ENCODE measurements around the gene RASSF7. TPM values are rescaled to one million over a fixed set of nuclear protein-coding genes. Genes with fewer than 3 reads are reported as not detected.

RASSF7 gene
- total and polyA plus RNA-seq, 4 donors = 5.6 to 9.9 (median 8.5) TPM

- Histone ChIP-seq H3K36me3 (ENCODE audit: control insufficient read depth in 1 of 2, insufficient read depth in 2 of 2, low read length in 1 of 2) (peaks cover 3 to 17% of the 10 kb centered on the region in 2 donors), H3K4me1 (ENCODE audit: control insufficient read depth in 1 of 2, insufficient read depth in 2 of 2, low read length in 2 of 2) (no peaks in the 10 kb centered on the region), H3K9me3 (ENCODE audit: control insufficient read depth, low read length) (no peaks in the 10 kb centered on the region), H3K27ac (ENCODE audit: low read depth in 1 of 2, low read length in 2 of 2) (no peak overlapping the region), H3K27me3 (ENCODE audit: control insufficient read depth in 1 of 2, insufficient read depth in 2 of 2, low read length in 1 of 2) (no peaks in the 10 kb centered on the region), H3K4me3 (ENCODE audit: low read length in 2 of 2) (no peak overlapping the region)
- DNase-seq = no peak
- intact Hi-C loops (cut with DNase I) = no loop called here
- WGBS, 2 donors = 92 to 93% methylated on average over 19 to 21 of the region's 21 CpGs
- no peak for ATAC-seq (ENCODE audit: low FRiP score)
Observed at GRCh38 chr11:593347-593746, 32.6 kb downstream of the RASSF7 start.

- Histone ChIP-seq H3K27me3 (ENCODE audit: control insufficient read depth in 1 of 2, insufficient read depth in 2 of 2, low read length in 1 of 2) (no peaks in the 10 kb centered on the region), H3K27ac (ENCODE audit: low read depth in 1 of 2, low read length in 2 of 2) (no peak overlapping the region), H3K4me3 (ENCODE audit: low read length in 2 of 2) (no peak overlapping the region), H3K4me1 (ENCODE audit: control insufficient read depth in 1 of 2, insufficient read depth in 2 of 2, low read length in 2 of 2) (no peaks in the 10 kb centered on the region), H3K9me3 (ENCODE audit: control insufficient read depth, low read length) (no peaks in the 10 kb centered on the region), H3K36me3 (ENCODE audit: control insufficient read depth in 1 of 2, insufficient read depth in 2 of 2, low read length in 1 of 2) (peaks cover 0 to 17% of the 10 kb centered on the region in 2 donors)
- DNase-seq = no peak
- intact Hi-C loops (cut with DNase I) = no loop called here
- ATAC-seq (ENCODE audit: low FRiP score) = no peak
- WGBS, 2 donors = 89 to 91% methylated on average over 10 of the region's 10 CpGs
Observed at GRCh38 chr11:595400-595799, 34.6 kb downstream of the RASSF7 start.

GRCh38 chr11:596374-596773, 35.6 kb downstream of the RASSF7 start:
- intact Hi-C loops (cut with DNase I) = no loop called here

GRCh38 chr11:597166-597725, 36.5 kb downstream of the RASSF7 start:
- H3K4me3 ChIP-seq (ENCODE audit: low read length in 2 of 2) = no peak overlapping the region
- WGBS, 2 donors = 86 to 87% methylated on average over 29 of the region's 29 CpGs
- no peaks in the 10 kb centered on the region for H3K4me1 ChIP-seq (ENCODE audit: control insufficient read depth in 1 of 2, insufficient read depth in 2 of 2, low read length in 2 of 2)
- no peak overlapping the region for H3K27ac ChIP-seq (ENCODE audit: low read depth in 1 of 2, low read length in 2 of 2)
- no peaks in the 10 kb centered on the region for H3K9me3 ChIP-seq (ENCODE audit: control insufficient read depth, low read length)
- no peak for ATAC-seq (ENCODE audit: low FRiP score)
- H3K27me3 ChIP-seq (ENCODE audit: control insufficient read depth in 1 of 2, insufficient read depth in 2 of 2, low read length in 1 of 2) = no peaks in the 10 kb centered on the region
- intact Hi-C loops (cut with DNase I) = no loop called here
- peaks cover 2 to 22% of the 10 kb centered on the region in 2 donors for H3K36me3 ChIP-seq (ENCODE audit: control insufficient read depth in 1 of 2, insufficient read depth in 2 of 2, low read length in 1 of 2)
- DNase-seq = no peak

More at GRCh38 chr11:596374-596773, 35.6 kb downstream of the RASSF7 start:
- 86 to 91% methylated on average over 10 of the region's 10 CpGs for WGBS, 2 donors
- ATAC-seq (ENCODE audit: low FRiP score) (no peak), DNase-seq (no peak)
- Histone ChIP-seq H3K4me3 (ENCODE audit: low read length in 2 of 2) (no peak overlapping the region), H3K27ac (ENCODE audit: low read depth in 1 of 2, low read length in 2 of 2) (no peak overlapping the region), H3K4me1 (ENCODE audit: control insufficient read depth in 1 of 2, insufficient read depth in 2 of 2, low read length in 2 of 2) (no peaks in the 10 kb centered on the region), H3K27me3 (ENCODE audit: control insufficient read depth in 1 of 2, insufficient read depth in 2 of 2, low read length in 1 of 2) (no peaks in the 10 kb centered on the region), H3K9me3 (ENCODE audit: control insufficient read depth, low read length) (no peaks in the 10 kb centered on the region), H3K36me3 (ENCODE audit: control insufficient read depth in 1 of 2, insufficient read depth in 2 of 2, low read length in 1 of 2) (peaks cover 2 to 17% of the 10 kb centered on the region in 2 donors)

GRCh38 chr11:598005-598680, 37.4 kb downstream of the RASSF7 start:
- ATAC-seq (ENCODE audit: low FRiP score) = no peak

GRCh38 chr11:601573-602245, 40.9 kb downstream of the RASSF7 start:
- Histone ChIP-seq H3K4me3 (ENCODE audit: low read length in 2 of 2) (no peak overlapping the region), H3K36me3 (ENCODE audit: control insufficient read depth in 1 of 2, insufficient read depth in 2 of 2, low read length in 1 of 2) (peaks cover 2 to 20% of the 10 kb centered on the region in 2 donors), H3K27me3 (ENCODE audit: control insufficient read depth in 1 of 2, insufficient read depth in 2 of 2, low read length in 1 of 2) (no peaks in the 10 kb centered on the region), H3K27ac (ENCODE audit: low read depth in 1 of 2, low read length in 2 of 2) (no peak overlapping the region), H3K9me3 (ENCODE audit: control insufficient read depth, low read length) (no peaks in the 10 kb centered on the region), H3K4me1 (ENCODE audit: control insufficient read depth in 1 of 2, insufficient read depth in 2 of 2, low read length in 2 of 2) (no peaks in the 10 kb centered on the region)
- intact Hi-C loops (cut with DNase I) = no loop called here
- DNase-seq = no peak
- WGBS, 2 donors = 93% methylated on average over 23 of the region's 23 CpGs
- no peak for ATAC-seq (ENCODE audit: low FRiP score)

More at GRCh38 chr11:598005-598680, 37.4 kb downstream of the RASSF7 start:
- no peak for DNase-seq
- H3K4me3 ChIP-seq (ENCODE audit: low read length in 2 of 2) = no peak overlapping the region
- H3K36me3 ChIP-seq (ENCODE audit: control insufficient read depth in 1 of 2, insufficient read depth in 2 of 2, low read length in 1 of 2) = peaks cover 2 to 17% of the 10 kb centered on the region in 2 donors
- WGBS, 2 donors = 93 to 94% methylated on average over 30 of the region's 30 CpGs
- H3K9me3 ChIP-seq (ENCODE audit: control insufficient read depth, low read length) = no peaks in the 10 kb centered on the region
- intact Hi-C loops (cut with DNase I) = no loop called here
- H3K4me1 ChIP-seq (ENCODE audit: control insufficient read depth in 1 of 2, insufficient read depth in 2 of 2, low read length in 2 of 2) = no peaks in the 10 kb centered on the region
- no peaks in the 10 kb centered on the region for H3K27me3 ChIP-seq (ENCODE audit: control insufficient read depth in 1 of 2, insufficient read depth in 2 of 2, low read length in 1 of 2)
- H3K27ac ChIP-seq (ENCODE audit: low read depth in 1 of 2, low read length in 2 of 2) = no peak overlapping the region

GRCh38 chr11:603154-603553, 42.4 kb downstream of the RASSF7 start:
- intact Hi-C loops (cut with DNase I) = no loop called here
- Histone ChIP-seq H3K27me3 (ENCODE audit: control insufficient read depth in 1 of 2, insufficient read depth in 2 of 2, low read length in 1 of 2) (no peaks in the 10 kb centered on the region), H3K4me1 (ENCODE audit: control insufficient read depth in 1 of 2, insufficient read depth in 2 of 2, low read length in 2 of 2) (no peaks in the 10 kb centered on the region), H3K4me3 (ENCODE audit: low read length in 2 of 2) (no peak overlapping the region), H3K9me3 (ENCODE audit: control insufficient read depth, low read length) (no peaks in the 10 kb centered on the region), H3K36me3 (ENCODE audit: control insufficient read depth in 1 of 2, insufficient read depth in 2 of 2, low read length in 1 of 2) (peaks cover 5 to 15% of the 10 kb centered on the region in 2 donors), H3K27ac (ENCODE audit: low read depth in 1 of 2, low read length in 2 of 2) (no peak overlapping the region)
- WGBS, 2 donors = 85 to 89% methylated on average over 13 of the region's 13 CpGs
- ATAC-seq (ENCODE audit: low FRiP score) = no peak
- DNase-seq = no peak

GRCh38 chr11:605286-606129, 44.7 kb downstream of the RASSF7 start:
- intact Hi-C loops (cut with DNase I) = no loop called here
- H3K4me3 ChIP-seq (ENCODE audit: low read length in 2 of 2) = no peak overlapping the region
- H3K4me1 ChIP-seq (ENCODE audit: control insufficient read depth in 1 of 2, insufficient read depth in 2 of 2, low read length in 2 of 2) = no peaks in the 10 kb centered on the region
- 91 to 93% methylated on average over 33 of the region's 33 CpGs for WGBS, 2 donors
- no peak overlapping the region for H3K27ac ChIP-seq (ENCODE audit: low read depth in 1 of 2, low read length in 2 of 2)
- no peaks in the 10 kb centered on the region for H3K27me3 ChIP-seq (ENCODE audit: control insufficient read depth in 1 of 2, insufficient read depth in 2 of 2, low read length in 1 of 2)
- H3K36me3 ChIP-seq (ENCODE audit: control insufficient read depth in 1 of 2, insufficient read depth in 2 of 2, low read length in 1 of 2) = peaks cover 6 to 15% of the 10 kb centered on the region in 2 donors
- DNase-seq (no peak), ATAC-seq (ENCODE audit: low FRiP score) (no peak)
- H3K9me3 ChIP-seq (ENCODE audit: control insufficient read depth, low read length) = no peaks in the 10 kb centered on the region
